Natural killer cell (primary cell): ENCODE data around the gene SLC44A4. TPM values are rescaled to one million over a fixed set of nuclear protein-coding genes. Genes with fewer than 3 reads are reported as not detected.
A peak's percentile ranks its signal among the peaks of the same experiment; 100 is the strongest.

ENCODE experiments used
- ATAC-seq, 3 donors: fragments of 150-1000 bp in 2 of 3; fragments of 200-7000 bp in 1 of 3; cut with Tn5 transposase; 1 replicate in 1 of 3; 2 replicates in 2 of 3; pipeline ENCODE4 v1.10.0; 2021; ENCODE audit warnings: mild to moderate bottlenecking in 2 of 3, moderate library complexity in 2 of 3
- DNase-seq, 2 donors: peaks; one replicate each; pipeline versions ENCODE4 v3.0.0 to v3.0.0-alpha.2; 2013 to 2021; ENCODE audit warnings: mixed read lengths in 1 of 2
- H3K27ac ChIP-seq: one replicate; pipeline ENCODE4 v1.5.1; 2013; ENCODE audit warnings: mild to moderate bottlenecking, low read length
- H3K27me3 ChIP-seq: one replicate; pipeline ENCODE4 v1.6.1; 2013; ENCODE audit warnings: low read length; ENCODE audit not compliant: control insufficient read depth, insufficient read depth
- H3K36me3 ChIP-seq: one replicate; pipeline ENCODE4 v1.6.1; 2013; ENCODE audit warnings: low read length; ENCODE audit not compliant: control insufficient read depth, insufficient read depth
- H3K4me1 ChIP-seq: one replicate; pipeline ENCODE4 v1.6.1; 2013; ENCODE audit warnings: low read length; ENCODE audit not compliant: control insufficient read depth, insufficient read depth
- H3K4me3 ChIP-seq: one replicate; pipeline ENCODE4 v1.5.1; 2013; ENCODE audit warnings: low read length
- H3K9me3 ChIP-seq: one replicate; pipeline ENCODE4 v1.6.1; 2013; ENCODE audit warnings: low read length; ENCODE audit not compliant: control insufficient read depth, insufficient read depth
- H3K27ac Mint-ChIP-seq, 2 donors: one replicate each; pipeline ENCODE4 v1.8.0; 2022; ENCODE audit warnings: mild to moderate bottlenecking in 2 of 2, mixed read lengths in 2 of 2, moderate library complexity in 1 of 2
- H3K27me3 Mint-ChIP-seq, 2 donors: one replicate each; pipeline ENCODE4 v1.8.0; 2022; ENCODE audit warnings: low read depth in 2 of 2, mixed read lengths in 2 of 2
- H3K36me3 Mint-ChIP-seq: one replicate; pipeline ENCODE4 v1.8.0; 2022; ENCODE audit warnings: mixed read lengths
- H3K4me1 Mint-ChIP-seq, 2 donors: one replicate each; pipeline ENCODE4 v1.8.0; 2022; ENCODE audit warnings: mixed read lengths in 2 of 2
- H3K4me3 Mint-ChIP-seq: one replicate; pipeline ENCODE4 v1.8.0; 2022; ENCODE audit warnings: mild to moderate bottlenecking, moderate library complexity, mixed read lengths
- H3K9me3 Mint-ChIP-seq, 2 donors: one replicate each; pipeline ENCODE4 v1.8.0; 2022; ENCODE audit warnings: mixed read lengths in 2 of 2
- CTCF ChIP-seq: fragments of 200-600 bp; IDR thresholded peaks from one replicate; pipeline ENCODE4 v1.8.0; 2022; ENCODE audit warnings: antibody characterized with exemption
- WGBS: methylation state at CpG from one replicate; pipeline ENCODE4 v1.1.7; 2013; ENCODE audit warnings: missing lambda C conversion rate; ENCODE audit not compliant: insufficient coverage; 5-methylcytosine and 5-hydroxymethylcytosine counted together
- intact Hi-C: fragments of 100-400 bp; cut with micrococcal nuclease; formaldehyde crosslinking; loops from one replicate; pipeline ENCODE4 v1.14.2; 2022
- total RNA-seq, 4 donors: library from RNA; stranded (reverse); fragments of 120-200 nt in 1 of 4; gene quantifications; one replicate each; pipeline versions ENCODE4 v1.2.3 to v1.2.4, GENCODE V29; 2013 to 2022

SLC44A4 gene
- total RNA-seq, 3 donors from 2014 or later (not counting 1 experiment from before 2014, with no cell fraction given), result 0.48 TPM; not detected in 2

- ATAC-seq, result no peak
- H3K27me3 ChIP-seq, result no peaks in the 10 kb centered on the region
- TF ChIP-seq CTCF, result no peak
- H3K27ac Mint-ChIP-seq, result no peak overlapping the region
- no peaks in the 10 kb centered on the region for H3K36me3 Mint-ChIP-seq
- peak overlapping the region; percentile 50 for H3K4me3 Mint-ChIP-seq
- DNase-seq, result no peak
- no peaks in the 10 kb centered on the region for H3K9me3 Mint-ChIP-seq
- 95% methylated on average over 2 of the region's 3 CpGs for WGBS
- H3K4me1 ChIP-seq, result peaks cover 38% of the 10 kb centered on the region
- H3K27ac ChIP-seq, result no peak overlapping the region
- peaks cover 16 to 30% of the 10 kb centered on the region in 2 donors for H3K4me1 Mint-ChIP-seq
- H3K4me3 ChIP-seq, result no peak overlapping the region
- intact Hi-C loops, result no loop called here
- peaks cover 0 to 5% of the 10 kb centered on the region in 2 donors for H3K27me3 Mint-ChIP-seq
- no peaks in the 10 kb centered on the region for H3K9me3 ChIP-seq
- H3K36me3 ChIP-seq, result no peaks in the 10 kb centered on the region
These were observed 25.2 kb upstream of the SLC44A4 start for GRCh38 chr6:31903957-31904356.

GRCh38 chr6:31901953-31902643, 23.3 kb upstream of the SLC44A4 start, which contains the start of gene ZBTB12:
ZBTB12 (minus strand) TSS chr6:31902086; CDS start chr6:31901305, 781 bp downstream.
- Mint-ChIP-seq H3K27me3 (peaks cover 0 to 5% of the 10 kb centered on the region in 2 donors), H3K36me3 (no peaks in the 10 kb centered on the region), H3K4me1 (peaks cover 27 to 42% of the 10 kb centered on the region in 2 donors), H3K4me3 (peak within 1 kb of the TSS; percentile 82), H3K9me3 (no peaks in the 10 kb centered on the region), H3K27ac (peak within 1 kb of the TSS; percentile 2 to 56)
- TF ChIP-seq CTCF, result no peak
- H3K36me3 ChIP-seq, result no peaks in the 10 kb centered on the region
- under 1% methylated on average over 71 of the region's 77 CpGs for WGBS
- intact Hi-C loops, result no loop called here
- ATAC-seq (peak; percentile 59 to 75 (median 66)), DNase-seq (peak; percentile 74 to 93)
- no peaks in the 10 kb centered on the region for H3K27me3 ChIP-seq
- H3K9me3 ChIP-seq, result no peaks in the 10 kb centered on the region
- peak within 1 kb of the TSS; percentile 71 for H3K4me3 ChIP-seq
- H3K27ac ChIP-seq, result peak within 1 kb of the TSS; percentile 65
- H3K4me1 ChIP-seq, result peaks cover 45% of the 10 kb centered on the region

GRCh38 chr6:31901415-31901952, 22.7 kb upstream of the SLC44A4 start:
- Histone ChIP-seq H3K4me1 (peaks cover 50% of the 10 kb centered on the region), H3K36me3 (no peaks in the 10 kb centered on the region), H3K27ac (peak overlapping the region; percentile 17), H3K9me3 (no peaks in the 10 kb centered on the region), H3K4me3 (peak overlapping the region; percentile 40), H3K27me3 (no peaks in the 10 kb centered on the region)
- peak overlapping the region in 1 of 2 donors; percentile 56 for H3K27ac Mint-ChIP-seq
- peak; percentile 4 to 6 (median 6) for ATAC-seq
- peaks cover 0 to 5% of the 10 kb centered on the region in 2 donors for H3K27me3 Mint-ChIP-seq
- no peaks in the 10 kb centered on the region for H3K36me3 Mint-ChIP-seq
- TF ChIP-seq CTCF, result no peak
- H3K9me3 Mint-ChIP-seq, result no peaks in the 10 kb centered on the region
- DNase-seq, result peak; percentile 35 to 85
- WGBS, result 2% methylated on average over 36 of the region's 45 CpGs
- peak overlapping the region; percentile 31 for H3K4me3 Mint-ChIP-seq
- intact Hi-C loops, result no loop called here
- H3K4me1 Mint-ChIP-seq, result peaks cover 29 to 45% of the 10 kb centered on the region in 2 donors
